Naive thymus-derived CD4-positive, alpha-beta T cell (primary cell): Measurements from ENCODE around the gene TRPM5. TPM values are rescaled to one million over a fixed set of nuclear protein-coding genes. Genes with fewer than 3 reads are reported as not detected.

Experiments
- ATAC-seq: fragments of 150-1000 bp; cut with Tn5 transposase; 2 replicates; pipeline ENCODE4 v1.10.0; 2021; ENCODE audit warnings: mild to moderate bottlenecking, moderate library complexity
- CTCF ChIA-PET: fragments of 350-600 bp; sonication (Branson Sonifier 250); formaldehyde crosslinking; loops from one replicate; lab custom pipeline; 2021; ENCODE audit warnings: antibody characterized with exemption; lab: Charles Lee
- POLR2A ChIA-PET: fragments of 350-600 bp; sonication (Branson Sonifier 250); formaldehyde crosslinking; loops from one replicate; lab custom pipeline; 2021; ENCODE audit warnings: antibody characterized with exemption, inconsistent platforms; lab: Charles Lee
- DNase-seq, 9 donors: peaks; one replicate each; pipeline versions ENCODE4 v3.0.0 to v3.0.0-alpha.2; 2020 to 2022; ENCODE audit warnings: mixed read lengths in 1 of 9
- H3K27ac ChIP-seq: one replicate; pipeline ENCODE4 v1.7.0; 2013; ENCODE audit warnings: mild to moderate bottlenecking, low read depth, low read length, moderate library complexity
- H3K27me3 ChIP-seq, 2 donors: one replicate each; pipeline ENCODE4 v1.7.0; 2013; ENCODE audit warnings: low read length in 2 of 2, mild to moderate bottlenecking in 2 of 2, moderate library complexity in 2 of 2; ENCODE audit not compliant: control insufficient read depth in 2 of 2, insufficient read depth in 2 of 2
- H3K36me3 ChIP-seq, 3 experiments: 1 replicate in 2 of 3; 2 replicates in 1 of 3; pipeline ENCODE4 v1.7.0; 2013; ENCODE audit warnings: low read length in 3 of 3, mild to moderate bottlenecking in 3 of 3, moderate library complexity in 1 of 3; ENCODE audit not compliant: insufficient read depth in 3 of 3, control insufficient read depth in 2 of 3
- H3K4me1 ChIP-seq, 2 donors: one replicate each; pipeline ENCODE4 v1.7.0; 2013; ENCODE audit warnings: low read length in 2 of 2, mild to moderate bottlenecking in 2 of 2, moderate library complexity in 1 of 2; ENCODE audit not compliant: control insufficient read depth in 2 of 2, insufficient read depth in 2 of 2
- H3K4me3 ChIP-seq: 2 replicates; pipeline ENCODE4 v1.7.0; 2013; ENCODE audit warnings: mild to moderate bottlenecking, low read length
- H3K9me3 ChIP-seq, 3 experiments: 1 replicate in 2 of 3; 2 replicates in 1 of 3; pipeline ENCODE4 v1.7.0; 2013; ENCODE audit warnings: low read length in 3 of 3; ENCODE audit not compliant: control insufficient read depth in 2 of 3
- H3K27ac Mint-ChIP-seq, 9 donors: one replicate each; pipeline ENCODE4 v1.8.0; 2020 to 2022; ENCODE audit warnings: mixed read lengths in 9 of 9, mild to moderate bottlenecking in 8 of 9, moderate library complexity in 5 of 9, inconsistent platforms in 2 of 9
- H3K27me3 Mint-ChIP-seq, 5 donors: one replicate each; pipeline ENCODE4 v1.8.0; 2021 to 2022; ENCODE audit warnings: mixed read lengths in 5 of 5, mild to moderate bottlenecking in 1 of 5
- H3K36me3 Mint-ChIP-seq, 5 donors: one replicate each; pipeline ENCODE4 v1.8.0; 2020 to 2022; ENCODE audit warnings: mixed read lengths in 5 of 5, mild to moderate bottlenecking in 3 of 5, inconsistent platforms in 1 of 5
- H3K4me1 Mint-ChIP-seq, 7 donors: one replicate each; pipeline ENCODE4 v1.8.0; 2020 to 2022; ENCODE audit warnings: mixed read lengths in 7 of 7, mild to moderate bottlenecking in 3 of 7, inconsistent platforms in 1 of 7
- H3K4me3 Mint-ChIP-seq, 10 donors: one replicate each; pipeline ENCODE4 v1.8.0; 2020 to 2022; ENCODE audit warnings: mild to moderate bottlenecking in 10 of 10, mixed read lengths in 10 of 10, moderate library complexity in 6 of 10, inconsistent platforms in 2 of 10
- H3K9me3 Mint-ChIP-seq, 11 donors: one replicate each; pipeline ENCODE4 v1.8.0; 2020 to 2022; ENCODE audit warnings: mixed read lengths in 11 of 11, mild to moderate bottlenecking in 4 of 11, inconsistent platforms in 1 of 11, moderate library complexity in 1 of 11
- intact Hi-C, 2 donors: fragments of 100-400 bp; cut with micrococcal nuclease; formaldehyde crosslinking; loops; one replicate each; pipeline ENCODE4 v1.15.1; 2023
- polyA plus RNA-seq, 2 donors: library from polyadenylated mRNA; unstranded; fragments of 300-500 nt; fragmentation: Illumina TruSeq; gene quantifications; one replicate each; pipeline ENCODE4 v1.2.3, GENCODE V29; 2021
- total RNA-seq, 6 experiments: library from RNA in 5 of 6; stranded (reverse) in 5 of 6; gene quantifications; 1 replicate in 5 of 6; 2 replicates in 1 of 6; pipeline ENCODE4 v1.2.3 and lab custom pipeline; 2021 to 2026

TRPM5 gene
- total and polyA plus RNA-seq, 7 experiments from 2014 or later, result 0.05 to 1.1 (median 0.63) TPM; not detected in 1

GRCh38 chr11:2426221-2426620, 18.1 kb downstream of the TRPM5 start:
- Mint-ChIP-seq H3K27ac (no peak overlapping the region), H3K4me1 (no peaks in the 10 kb centered on the region), H3K4me3 (no peak overlapping the region), H3K9me3 (no peaks in the 10 kb centered on the region), H3K36me3 (no peaks in the 10 kb centered on the region), H3K27me3 (no peaks in the 10 kb centered on the region)
- Histone ChIP-seq H3K9me3 (no peaks in the 10 kb centered on the region), H3K27ac (no peak overlapping the region), H3K27me3 (no peaks in the 10 kb centered on the region), H3K4me3 (no peak overlapping the region), H3K4me1 (no peaks in the 10 kb centered on the region), H3K36me3 (no peaks in the 10 kb centered on the region)
- no peak for ATAC-seq
- CTCF ChIA-PET, result interaction anchor here (0.7 to 4.9 kb wide), 3 partner anchors 102 to 121 kb away, joined by 3 to 77 read pairs (median 4); no protein-coding TSS in a partner anchor
- POLR2A ChIA-PET, result interaction anchor here (1.4 to 2.5 kb wide), 2 partner anchors 105 to 121 kb away, joined by 3 to 8 read pairs; no protein-coding TSS in a partner anchor
- intact Hi-C loops, result loop anchor here (5.0 kb wide), 2 partner anchors 666 to 791 kb away; partner anchors contain the start of gene MRGPRG (in 1 of the 2)
- no peak for DNase-seq

GRCh38 chr11:2425506-2425905, 18.8 kb downstream of the TRPM5 start:
- Histone ChIP-seq H3K4me3 (no peak overlapping the region), H3K27me3 (no peaks in the 10 kb centered on the region), H3K36me3 (no peaks in the 10 kb centered on the region), H3K27ac (no peak overlapping the region), H3K4me1 (peaks cover 0 to 4% of the 10 kb centered on the region in 2 donors), H3K9me3 (no peaks in the 10 kb centered on the region)
- Mint-ChIP-seq H3K27ac (no peak overlapping the region), H3K9me3 (no peaks in the 10 kb centered on the region), H3K36me3 (no peaks in the 10 kb centered on the region), H3K4me3 (no peak overlapping the region), H3K27me3 (no peaks in the 10 kb centered on the region), H3K4me1 (no peaks in the 10 kb centered on the region)
- intact Hi-C loops, result loop anchor here (5.0 kb wide), 2 partner anchors 667 to 792 kb away; partner anchors contain the start of gene MRGPRG (in 1 of the 2)
- no peak for DNase-seq
- ChIA-PET POLR2A (interaction anchor here (1.4 kb wide), 1 partner anchor 120 kb away, joined by 3 read pairs; no protein-coding TSS in a partner anchor), CTCF (interaction anchor here (0.7 to 4.9 kb wide), 5 partner anchors 102 to 227 kb away, joined by 3 to 77 read pairs (median 3); no protein-coding TSS in a partner anchor)
- no peak for ATAC-seq

GRCh38 chr11:2424811-2425495, 19.4 kb downstream of the TRPM5 start:
- H3K27ac ChIP-seq, result no peak overlapping the region
- Mint-ChIP-seq H3K4me1 (no peaks in the 10 kb centered on the region), H3K4me3 (no peak overlapping the region), H3K36me3 (no peaks in the 10 kb centered on the region), H3K27ac (no peak overlapping the region), H3K9me3 (no peaks in the 10 kb centered on the region), H3K27me3 (no peaks in the 10 kb centered on the region)
- ChIA-PET CTCF (interaction anchor here (0.7 to 4.9 kb wide), 4 partner anchors 63 to 226 kb away, joined by 3 to 77 read pairs (median 3); no protein-coding TSS in a partner anchor), POLR2A (interaction anchor here (1.4 kb wide), 1 partner anchor 120 kb away, joined by 3 read pairs; no protein-coding TSS in a partner anchor)
- intact Hi-C loops, result loop anchor here (5.0 kb wide), 2 partner anchors 667 to 792 kb away; partner anchors contain the start of gene MRGPRG (in 1 of the 2)
- peaks cover 0 to 10% of the 10 kb centered on the region in 2 donors for H3K4me1 ChIP-seq
- no peak for ATAC-seq
- H3K27me3 ChIP-seq, result no peaks in the 10 kb centered on the region
- no peak for DNase-seq
- no peak overlapping the region for H3K4me3 ChIP-seq
- no peaks in the 10 kb centered on the region for H3K9me3 ChIP-seq
- H3K36me3 ChIP-seq, result no peaks in the 10 kb centered on the region

- H3K27me3 Mint-ChIP-seq, result no peaks in the 10 kb centered on the region
- no peaks in the 10 kb centered on the region for H3K9me3 Mint-ChIP-seq
- H3K4me1 Mint-ChIP-seq, result peaks cover 0 to 3% (median 2%) of the 10 kb centered on the region in 7 donors
- Histone ChIP-seq H3K9me3 (no peaks in the 10 kb centered on the region), H3K36me3 (no peaks in the 10 kb centered on the region), H3K27me3 (no peaks in the 10 kb centered on the region), H3K27ac (no peak overlapping the region), H3K4me1 (peaks cover 0 to 10% of the 10 kb centered on the region in 2 donors), H3K4me3 (no peak overlapping the region)
- H3K36me3 Mint-ChIP-seq, result no peaks in the 10 kb centered on the region
- no peak overlapping the region for H3K27ac Mint-ChIP-seq
- no peak overlapping the region for H3K4me3 Mint-ChIP-seq
- intact Hi-C loops, result no loop called here
- POLR2A ChIA-PET, result no interaction called here
- no peak for ATAC-seq
- CTCF ChIA-PET, result interaction anchor here (1.0 to 7.2 kb wide), 4 partner anchors 108 to 229 kb away, joined by 3 to 167 read pairs (median 23); partner anchors contain the start of genes C11orf21 and TSPAN32
- no peak for DNase-seq
Measured at GRCh38 chr11:2423157-2424025, 20.9 kb downstream of the TRPM5 start.

GRCh38 chr11:2422461-2423156, 21.7 kb downstream of the TRPM5 start:
- intact Hi-C loops, result no loop called here
- H3K27me3 Mint-ChIP-seq, result no peaks in the 10 kb centered on the region
- no peak overlapping the region for H3K4me3 Mint-ChIP-seq
- Histone ChIP-seq H3K9me3 (no peaks in the 10 kb centered on the region), H3K4me3 (no peak overlapping the region), H3K27me3 (no peaks in the 10 kb centered on the region), H3K4me1 (peaks cover 0 to 10% of the 10 kb centered on the region in 2 donors), H3K36me3 (no peaks in the 10 kb centered on the region), H3K27ac (no peak overlapping the region)
- DNase-seq (no peak), ATAC-seq (no peak)
- POLR2A ChIA-PET, result no interaction called here
- H3K9me3 Mint-ChIP-seq, result no peaks in the 10 kb centered on the region
- H3K4me1 Mint-ChIP-seq, result peaks cover 0 to 3% (median 2%) of the 10 kb centered on the region in 7 donors
- CTCF ChIA-PET, result interaction anchor here (0.6 to 7.2 kb wide), 5 partner anchors 109 to 385 kb away, joined by 3 to 167 read pairs (median 5); partner anchors contain the start of genes C11orf21 and TSPAN32
- H3K36me3 Mint-ChIP-seq, result no peaks in the 10 kb centered on the region
- no peak overlapping the region for H3K27ac Mint-ChIP-seq

- DNase-seq (no peak), ATAC-seq (no peak)
- peaks cover 0 to 10% of the 10 kb centered on the region in 2 donors for H3K4me1 ChIP-seq
- Mint-ChIP-seq H3K9me3 (no peaks in the 10 kb centered on the region), H3K27me3 (no peaks in the 10 kb centered on the region), H3K36me3 (no peaks in the 10 kb centered on the region), H3K4me1 (peaks cover 0 to 3% (median 2%) of the 10 kb centered on the region in 7 donors), H3K4me3 (no peak overlapping the region), H3K27ac (no peak overlapping the region)
- intact Hi-C loops, result no loop called here
- no peak overlapping the region for H3K27ac ChIP-seq
- H3K36me3 ChIP-seq, result no peaks in the 10 kb centered on the region
- POLR2A ChIA-PET, result no interaction called here
- CTCF ChIA-PET, result interaction anchor here (0.6 to 7.2 kb wide), 5 partner anchors 110 to 384 kb away, joined by 3 to 167 read pairs (median 10); partner anchors contain the start of genes C11orf21 and TSPAN32
- no peaks in the 10 kb centered on the region for H3K9me3 ChIP-seq
- H3K4me3 ChIP-seq, result no peak overlapping the region
- H3K27me3 ChIP-seq, result no peaks in the 10 kb centered on the region
Measured at GRCh38 chr11:2421996-2422395, 22.3 kb downstream of the TRPM5 start.
